ELR (cell line): ENCODE results near the gene SAMD7.

Experiments
- DNase-seq: peaks from one replicate; pipeline ENCODE4 v3.0.0-alpha.2; 2015; ENCODE audit warnings: low read depth

SAMD7 gene

GRCh38 chr3:169913323-169913722 lies 2.0 kb downstream of the SAMD7 start:
- DNase-seq: no peak

DNA sequence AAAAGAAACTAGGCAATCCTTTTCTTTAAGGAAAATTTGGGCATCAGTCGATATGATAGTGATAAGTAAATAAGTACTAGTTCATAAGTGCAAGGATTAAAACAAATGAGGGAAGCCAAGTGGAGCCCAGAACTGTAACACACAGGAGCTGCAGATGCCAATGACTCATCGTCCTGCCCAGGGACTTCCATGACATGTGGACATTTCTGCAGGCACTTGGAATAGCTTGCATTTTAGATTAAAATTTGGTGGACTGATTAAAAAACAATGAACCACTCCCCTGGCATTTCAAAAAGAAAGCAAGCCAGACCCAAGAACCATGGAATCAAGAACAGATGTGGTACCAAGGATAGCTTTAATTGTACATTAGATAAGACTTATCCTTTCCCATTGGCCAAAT lies 2.9 kb downstream of the SAMD7 start:
- peak; percentile 41 for DNase-seq

DNA sequence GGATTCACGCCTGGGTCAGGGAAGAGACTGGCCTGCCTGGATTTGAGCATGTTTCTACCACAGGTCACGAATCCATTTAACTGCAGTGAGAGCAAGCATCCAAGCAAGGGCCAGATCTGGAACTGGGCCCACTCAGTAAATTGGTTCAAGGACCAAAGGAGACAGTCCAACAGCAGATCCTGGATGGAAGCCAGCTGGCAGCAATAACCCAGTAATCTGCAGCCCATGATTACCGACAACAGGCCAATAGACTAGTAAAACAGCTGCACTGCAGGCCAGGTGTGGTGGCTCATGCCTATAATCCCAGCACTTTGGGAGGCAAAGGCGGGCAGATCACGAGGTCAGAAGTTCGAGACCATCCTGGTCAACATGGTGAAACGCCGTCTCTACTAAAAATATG lies 11.8 kb downstream of the SAMD7 start:
- no peak for DNase-seq

GRCh38 chr3:169923831-169924230 lies 12.5 kb downstream of the SAMD7 start:
- no peak for DNase-seq

DNA sequence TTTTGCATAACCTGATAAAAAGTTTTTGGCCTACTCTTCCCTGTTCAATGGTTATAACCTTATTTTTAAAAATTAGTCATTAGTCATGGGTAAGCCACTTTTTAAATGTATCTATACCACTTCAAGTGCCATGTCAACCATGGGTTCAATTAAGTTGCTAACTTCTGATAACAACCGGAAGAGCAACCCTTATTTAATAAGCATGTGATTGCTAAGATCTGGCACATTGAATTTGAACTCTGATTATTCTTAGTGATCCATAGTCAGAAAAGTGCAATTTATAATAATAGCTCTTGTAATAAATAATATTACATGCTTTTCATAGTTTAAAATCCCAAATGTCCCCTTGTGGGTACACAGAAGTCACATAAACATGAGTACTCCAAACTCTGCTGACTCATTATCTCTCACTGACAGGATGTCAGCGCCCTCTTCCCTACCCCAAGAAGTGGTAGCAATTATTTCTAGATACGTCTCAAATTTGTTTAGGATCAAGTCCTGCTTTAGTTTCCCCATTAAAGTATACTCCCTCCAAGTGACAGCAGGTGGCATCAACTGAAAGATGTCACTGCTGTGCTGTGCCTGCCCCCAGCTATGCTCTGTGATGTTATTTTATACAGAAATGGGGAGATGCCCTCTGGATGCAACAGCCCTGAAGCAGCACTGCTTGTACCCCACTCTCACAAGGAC lies 18.6 kb downstream of the SAMD7 start:
- no peak for DNase-seq

DNA sequence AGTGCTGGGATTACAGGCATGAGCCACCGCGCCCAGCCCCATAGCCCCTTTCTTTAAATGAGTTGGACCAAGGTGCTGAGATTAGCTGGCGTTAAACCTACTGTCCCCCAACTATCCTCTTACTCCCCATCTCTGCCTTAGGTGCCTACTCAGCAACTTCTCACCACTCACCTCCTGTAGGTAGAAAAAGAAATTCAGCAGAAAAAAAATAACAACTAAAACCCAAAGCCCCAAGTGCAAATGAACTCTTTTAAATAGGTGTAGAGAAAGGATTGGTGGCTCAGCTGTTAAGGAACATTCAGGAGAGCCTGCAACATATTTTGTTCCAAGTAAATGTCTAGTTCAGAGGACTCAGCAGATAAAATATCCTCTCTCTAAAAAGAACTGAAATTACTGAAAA lies 19.5 kb downstream of the SAMD7 start:
- DNase-seq: no peak

GRCh38 chr3:169931747-169932520 lies 20.6 kb downstream of the SAMD7 start:
- DNase-seq: no peak

DNA sequence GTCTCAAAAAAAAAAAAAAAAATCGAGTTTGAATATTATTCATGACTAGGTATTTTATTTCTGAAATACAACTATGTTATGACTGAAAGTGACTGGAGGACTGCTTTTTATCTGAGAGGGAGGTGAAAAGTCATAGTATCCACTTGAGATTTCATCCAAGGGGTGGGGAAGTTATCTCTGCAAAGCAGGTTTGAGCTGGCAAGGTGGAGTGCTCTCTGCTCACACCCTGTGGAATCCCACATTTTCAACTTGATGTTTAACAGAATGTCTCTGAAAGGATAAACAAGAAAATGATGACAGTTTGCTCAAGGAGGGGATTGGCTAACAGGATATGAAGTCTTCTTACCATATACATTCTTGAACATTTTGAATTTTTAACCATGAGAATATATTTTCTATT lies 27.9 kb downstream of the SAMD7 start:
- no peak for DNase-seq

DNA sequence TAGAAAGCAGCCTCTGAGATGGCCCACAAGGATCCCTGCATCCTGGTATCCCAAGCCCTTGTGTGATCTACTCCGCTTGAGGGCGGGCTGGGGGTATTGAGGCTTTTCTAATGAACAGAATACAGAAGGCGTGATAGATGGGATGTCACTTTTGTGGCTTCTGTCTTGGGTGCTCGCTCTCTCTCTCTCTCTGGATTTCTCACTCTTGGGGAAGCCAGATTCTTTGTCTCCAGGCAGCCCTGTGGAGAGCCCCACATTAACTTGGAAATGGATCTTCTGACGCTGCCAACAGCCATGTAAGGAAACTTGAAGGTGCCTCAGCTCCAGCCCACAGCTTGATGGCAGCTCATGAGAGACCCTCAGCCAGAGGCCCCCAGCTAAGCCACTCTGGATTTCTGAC lies 28.4 kb downstream of the SAMD7 start:
- DNase-seq: no peak

- DNase-seq: no peak
Observed at GRCh38 chr3:169940470-169941181, 29.3 kb downstream of the SAMD7 start.

DNA sequence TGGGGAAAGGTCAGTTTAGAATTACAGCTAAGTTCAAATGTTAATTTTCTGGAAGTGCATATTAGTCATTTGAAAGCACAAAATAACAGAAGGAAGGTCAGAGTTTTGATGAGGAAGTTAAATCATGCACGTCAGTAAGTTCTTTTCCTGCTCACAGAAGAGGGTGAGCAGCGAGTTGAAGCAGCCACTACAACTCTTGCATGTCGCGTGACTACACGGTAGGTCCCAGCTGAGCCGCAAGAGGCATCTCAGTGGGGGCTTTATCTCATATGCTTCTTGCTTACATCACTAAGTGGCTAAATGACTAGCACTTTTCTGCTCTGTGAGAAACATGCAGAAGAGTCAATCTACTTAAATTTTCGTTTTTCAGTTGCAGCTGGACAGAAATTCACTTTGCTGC lies 33.9 kb downstream of the SAMD7 start:
- DNase-seq: no peak

GRCh38 chr3:169946336-169946735 lies 35.0 kb downstream of the SAMD7 start:
- DNase-seq: no peak

DNA sequence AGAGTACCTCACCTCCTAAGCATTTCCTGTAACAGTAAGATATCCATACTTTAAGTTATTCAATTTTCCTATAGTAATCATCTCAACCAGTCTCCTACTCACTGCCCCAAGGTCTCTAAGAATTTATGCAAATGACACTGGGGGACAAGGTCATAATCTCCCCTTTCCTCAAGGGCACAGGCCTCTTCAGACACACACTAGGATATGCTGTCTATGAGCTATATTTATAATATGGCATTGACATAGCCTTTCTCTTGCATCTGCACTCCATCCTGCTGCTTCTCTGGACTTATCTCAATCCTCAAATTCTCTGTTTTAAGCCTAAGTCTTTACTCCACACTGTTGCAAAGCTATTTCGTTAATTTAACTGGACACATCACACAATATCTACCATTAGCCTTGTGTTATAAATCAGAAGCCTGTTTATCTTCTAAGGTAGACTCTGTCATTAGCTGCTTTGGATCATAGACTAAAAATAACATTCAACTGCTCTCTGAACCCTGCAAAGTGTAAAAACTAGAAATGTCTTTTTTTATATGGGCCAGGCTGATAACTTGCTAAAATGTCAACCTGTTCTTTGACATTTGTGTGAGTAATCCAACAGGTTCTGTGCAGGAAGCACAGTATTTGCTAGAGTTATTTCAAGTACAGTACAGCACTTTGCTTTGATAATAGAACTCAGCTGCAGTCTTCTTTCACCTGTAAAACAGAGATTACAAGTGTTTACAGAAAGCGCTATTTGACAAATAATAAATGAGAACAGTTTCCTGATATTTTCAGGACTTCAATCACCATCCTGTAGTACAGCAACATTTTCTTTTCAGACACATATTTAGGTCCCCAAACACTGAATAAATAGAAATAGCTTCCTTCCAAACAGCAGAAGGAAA lies 37.4 kb downstream of the SAMD7 start:
- no peak for DNase-seq

GRCh38 chr3:169952045-169952444 lies 40.7 kb downstream of the SAMD7 start:
- DNase-seq: no peak

DNA sequence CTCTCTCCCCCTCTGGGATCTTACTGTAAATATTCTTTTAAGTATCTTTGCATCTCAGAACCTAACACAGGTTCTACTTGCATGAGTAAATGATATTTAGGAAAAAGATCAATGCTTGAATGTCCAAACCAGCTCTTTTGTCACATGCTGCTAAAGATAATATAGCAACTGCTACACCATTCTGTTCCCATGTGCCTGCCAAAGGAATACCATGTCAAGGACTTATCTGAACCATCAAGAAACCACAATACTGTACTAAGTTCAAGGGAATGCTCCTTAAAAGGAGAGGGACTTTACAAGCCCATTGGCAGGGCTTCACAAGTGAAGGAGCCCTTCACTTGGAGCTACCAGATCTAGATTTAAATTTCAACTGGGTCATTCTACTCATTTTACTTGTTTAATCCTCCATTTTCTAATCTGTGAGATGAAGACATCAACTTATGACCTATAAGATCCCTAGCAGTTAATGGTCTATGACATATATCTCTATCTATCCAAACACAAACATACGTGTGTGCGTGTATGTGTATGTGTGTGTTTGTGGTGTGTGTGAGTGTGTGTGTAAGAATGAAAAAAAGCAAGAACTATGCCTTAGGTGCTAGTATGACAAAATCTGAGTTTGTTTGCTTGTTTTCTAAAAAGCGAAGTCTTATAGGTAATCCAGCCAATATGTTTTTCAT lies 42.2 kb downstream of the SAMD7 start:
- DNase-seq: no peak

GRCh38 chr3:169954142-169954756 lies 42.9 kb downstream of the SAMD7 start:
- DNase-seq: no peak

DNA sequence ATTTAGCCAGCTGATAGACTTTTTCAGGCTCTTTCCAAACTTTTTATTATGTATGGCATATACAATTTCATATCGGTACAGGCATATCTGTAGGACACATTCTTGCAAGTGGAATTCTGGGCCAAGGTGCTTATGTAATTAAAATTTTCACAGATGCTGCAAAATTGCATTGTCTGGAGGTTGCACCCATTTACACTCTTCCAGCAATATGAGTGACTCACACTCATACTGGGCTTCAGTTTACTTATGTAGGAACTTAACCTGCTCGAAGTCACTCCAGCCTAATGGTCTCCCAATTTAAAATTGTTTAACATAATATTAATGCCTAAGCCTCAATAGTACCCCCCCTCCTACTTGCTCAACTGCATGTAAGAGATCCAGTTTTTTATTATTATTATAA lies 44.0 kb downstream of the SAMD7 start:
- no peak for DNase-seq

- peak; percentile 67 for DNase-seq
Observed at GRCh38 chr3:169964176-169964575, 52.8 kb downstream of the SAMD7 start.

DNA sequence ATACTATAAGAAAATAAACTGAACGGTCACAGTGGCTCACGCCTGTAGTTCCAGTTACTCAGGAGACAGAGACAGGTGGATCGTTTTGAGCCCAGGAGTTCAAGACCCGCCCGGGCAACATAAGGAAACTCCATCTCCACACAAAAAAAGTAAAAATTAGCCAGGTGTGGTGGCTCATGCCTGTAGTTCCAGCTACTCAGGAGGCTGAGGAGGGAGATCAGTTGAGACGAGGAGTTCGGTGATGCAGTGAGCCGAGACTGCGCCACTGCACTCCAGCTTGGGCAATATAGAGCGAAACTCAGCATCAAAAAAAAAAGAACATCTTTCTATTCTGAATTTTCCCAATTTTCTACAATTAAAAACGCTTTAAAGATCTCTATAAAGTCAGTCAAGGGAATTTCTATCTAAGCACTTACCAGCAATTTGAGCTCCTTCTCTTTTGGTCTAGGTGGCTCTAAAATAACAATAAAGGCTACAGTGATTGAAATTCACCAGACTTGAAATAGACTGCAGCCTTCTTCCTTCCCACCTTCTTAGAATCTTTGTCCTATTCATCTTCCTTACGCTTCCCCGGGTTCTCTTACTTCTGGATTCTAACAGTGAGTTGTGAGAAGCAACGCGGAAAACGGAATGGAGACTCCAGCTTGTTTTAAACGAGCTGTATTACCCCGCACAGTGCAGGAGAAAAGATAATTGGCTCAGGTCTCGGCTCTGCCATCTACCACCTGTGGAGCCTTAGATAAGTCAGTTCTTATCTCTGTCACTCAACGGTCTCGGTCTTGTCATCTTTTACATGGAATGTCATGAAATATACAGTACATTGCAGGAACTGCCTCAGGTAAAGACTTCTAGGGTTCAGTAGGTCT lies 54.4 kb downstream of the SAMD7 start:
- no peak for DNase-seq

- DNase-seq: peak; percentile 95
Observed at GRCh38 chr3:169966428-169966950, 55.1 kb downstream of the SAMD7 start, which contains the start of gene SEC62. SEC62 (plus strand) TSS chr3:169966807; CDS start chr3:169966823, 16 bp downstream.
